ENCODE results near the gene TMPRSS13.

Gene TMPRSS13

GRCh38 chr11:117909611-117910382 is 19.4 kb downstream of the TMPRSS13 start:
- TF ChIP-seq, protein P1, sequence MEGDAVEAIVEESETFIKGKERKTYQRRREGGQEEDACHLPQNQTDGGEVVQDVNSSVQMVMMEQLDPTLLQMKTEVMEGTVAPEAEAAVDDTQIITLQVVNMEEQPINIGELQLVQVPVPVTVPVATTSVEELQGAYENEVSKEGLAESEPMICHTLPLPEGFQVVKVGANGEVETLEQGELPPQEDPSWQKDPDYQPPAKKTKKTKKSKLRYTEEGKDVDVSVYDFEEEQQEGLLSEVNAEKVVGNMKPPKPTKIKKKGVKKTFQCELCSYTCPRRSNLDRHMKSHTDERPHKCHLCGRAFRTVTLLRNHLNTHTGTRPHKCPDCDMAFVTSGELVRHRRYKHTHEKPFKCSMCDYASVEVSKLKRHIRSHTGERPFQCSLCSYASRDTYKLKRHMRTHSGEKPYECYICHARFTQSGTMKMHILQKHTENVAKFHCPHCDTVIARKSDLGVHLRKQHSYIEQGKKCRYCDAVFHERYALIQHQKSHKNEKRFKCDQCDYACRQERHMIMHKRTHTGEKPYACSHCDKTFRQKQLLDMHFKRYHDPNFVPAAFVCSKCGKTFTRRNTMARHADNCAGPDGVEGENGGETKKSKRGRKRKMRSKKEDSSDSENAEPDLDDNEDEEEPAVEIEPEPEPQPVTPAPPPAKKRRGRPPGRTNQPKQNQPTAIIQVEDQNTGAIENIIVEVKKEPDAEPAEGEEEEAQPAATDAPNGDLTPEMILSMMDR (IDR thresholded peaks at IDR 0.05; ENCODE audit: low read depth, low read length, missing control alignments) = no peak

GRCh38 chr11:117908959-117909610 is 20.1 kb downstream of the TMPRSS13 start:
- no peak for DNase-seq (ENCODE audit: low read depth)
- TF ChIP-seq, protein P1 (IDR thresholded peaks at IDR 0.05; ENCODE audit: low read depth, low read length, missing control alignments) = no peak
- in situ Hi-C loops (cut with HindIII; ENCODE audit: low sequenced_read_pairs) = no loop called here
- H3K4me3 ChIP-seq (ENCODE audit: low read depth, low read length) = no peak overlapping the region

More at GRCh38 chr11:117909611-117910382, 19.4 kb downstream of the TMPRSS13 start:
- in situ Hi-C loops (cut with HindIII; ENCODE audit: low sequenced_read_pairs) = no loop called here
- no peak for DNase-seq (ENCODE audit: low read depth)
- no peak overlapping the region for H3K4me3 ChIP-seq (ENCODE audit: low read depth, low read length)

DNA sequence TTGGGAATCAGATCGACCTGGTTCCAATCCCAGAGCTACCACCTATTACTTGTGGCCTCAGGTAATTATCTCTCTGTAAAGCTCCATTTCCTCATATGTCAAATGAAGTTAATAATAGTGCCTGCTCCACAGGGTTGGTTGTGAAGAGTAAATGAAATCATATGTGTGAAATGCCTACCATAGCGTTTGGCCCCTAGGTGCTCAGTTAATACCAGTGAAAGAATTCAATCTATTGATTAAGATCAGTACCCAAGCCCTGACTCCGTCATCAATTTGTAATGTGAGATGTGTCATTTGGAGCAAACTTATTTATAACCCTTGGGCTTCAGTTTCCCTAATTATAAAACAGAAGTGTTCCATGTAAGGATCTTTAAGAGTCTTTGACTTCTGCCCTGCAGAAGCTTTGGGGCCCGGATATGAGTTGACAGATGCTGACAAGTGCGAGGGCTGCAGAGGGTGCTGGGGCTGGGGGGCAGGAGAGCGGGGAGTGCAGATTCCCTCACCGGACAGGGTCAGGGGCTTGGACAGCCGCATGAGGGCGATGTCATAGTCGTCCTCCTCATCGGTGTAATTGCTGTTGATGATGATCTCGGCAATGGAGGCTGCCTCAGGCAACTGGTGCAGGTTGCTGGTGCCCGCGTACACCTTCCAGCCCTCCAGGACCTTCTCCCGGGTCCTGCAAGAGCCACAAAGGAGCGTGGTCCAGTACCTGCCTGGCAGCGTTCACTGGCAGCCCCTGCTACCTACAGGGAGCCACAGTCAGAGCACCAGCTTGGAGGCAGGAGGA is 20.9 kb downstream of the TMPRSS13 start:
- no peak overlapping the region for H3K4me3 ChIP-seq (ENCODE audit: low read depth, low read length)
- DNase-seq (ENCODE audit: low read depth) = no peak
- TF ChIP-seq, protein P1 (IDR thresholded peaks at IDR 0.05; ENCODE audit: low read depth, low read length, missing control alignments) = no peak
- in situ Hi-C loops (cut with HindIII; ENCODE audit: low sequenced_read_pairs) = no loop called here

GRCh38 chr11:117907276-117908108 is 21.7 kb downstream of the TMPRSS13 start:
- DNase-seq (ENCODE audit: low read depth) = peak; percentile 78
- in situ Hi-C loops (cut with HindIII; ENCODE audit: low sequenced_read_pairs) = no loop called here
- TF ChIP-seq, protein P1 (IDR thresholded peaks at IDR 0.05; ENCODE audit: low read depth, low read length, missing control alignments) = no peak
- no peak overlapping the region for H3K4me3 ChIP-seq (ENCODE audit: low read depth, low read length)

DNA sequence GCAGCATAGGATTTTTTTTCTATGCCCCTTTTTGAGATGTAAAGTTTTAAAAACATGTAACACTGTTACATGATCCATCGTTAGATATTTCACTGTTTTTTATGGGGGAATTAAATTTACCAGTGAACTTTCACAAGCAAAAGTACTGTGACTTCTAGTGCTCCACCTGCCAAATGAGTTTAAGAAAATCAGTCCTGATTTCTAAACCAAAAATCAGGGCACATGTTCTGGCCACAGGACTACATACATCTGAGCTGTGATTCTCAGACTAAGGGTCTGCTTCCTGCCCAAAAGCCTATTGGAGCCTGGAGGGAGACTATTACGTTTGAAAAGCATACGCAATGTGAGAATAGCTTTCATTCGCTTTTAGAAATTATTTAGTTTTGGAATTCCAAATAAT is 22.5 kb downstream of the TMPRSS13 start:
- no peak overlapping the region for H3K4me3 ChIP-seq (ENCODE audit: low read depth, low read length)
- no peak for DNase-seq (ENCODE audit: low read depth)
- in situ Hi-C loops (cut with HindIII; ENCODE audit: low sequenced_read_pairs) = no loop called here
- TF ChIP-seq, protein P1 (IDR thresholded peaks at IDR 0.05; ENCODE audit: low read depth, low read length, missing control alignments) = no peak

DNA sequence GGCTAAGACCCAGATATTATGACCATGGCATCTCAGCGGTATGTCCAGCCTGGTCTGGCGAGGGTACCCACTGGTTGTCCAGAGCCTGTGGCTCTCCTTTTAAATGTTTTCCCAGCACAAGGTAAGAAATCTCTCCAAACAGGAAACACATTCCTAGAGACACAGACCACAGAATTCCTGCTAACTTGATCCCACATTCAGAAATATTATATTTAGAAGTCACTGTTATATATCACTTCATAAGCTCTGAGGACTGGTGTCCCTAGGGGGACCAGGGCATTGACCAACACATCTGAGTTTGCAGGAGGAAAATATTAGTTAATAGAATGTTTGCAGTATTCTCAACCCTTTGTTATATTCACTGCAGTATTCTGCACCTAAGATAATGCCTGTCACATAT is 23.1 kb downstream of the TMPRSS13 start:
- H3K4me3 ChIP-seq (ENCODE audit: low read depth, low read length) = no peak overlapping the region
- no peak for DNase-seq (ENCODE audit: low read depth)
- TF ChIP-seq, protein P1 (IDR thresholded peaks at IDR 0.05; ENCODE audit: low read depth, low read length, missing control alignments) = no peak
- in situ Hi-C loops (cut with HindIII; ENCODE audit: low sequenced_read_pairs) = no loop called here
